Non-pigmented ciliary epithelial cell (primary cell): ENCODE results near the gene PARP11.

Experiments used
- DNase-seq: peaks from one replicate; pipeline ENCODE4 v3.0.0-alpha.2; 2010; ENCODE audit warnings: low read depth

Gene PARP11

DNA sequence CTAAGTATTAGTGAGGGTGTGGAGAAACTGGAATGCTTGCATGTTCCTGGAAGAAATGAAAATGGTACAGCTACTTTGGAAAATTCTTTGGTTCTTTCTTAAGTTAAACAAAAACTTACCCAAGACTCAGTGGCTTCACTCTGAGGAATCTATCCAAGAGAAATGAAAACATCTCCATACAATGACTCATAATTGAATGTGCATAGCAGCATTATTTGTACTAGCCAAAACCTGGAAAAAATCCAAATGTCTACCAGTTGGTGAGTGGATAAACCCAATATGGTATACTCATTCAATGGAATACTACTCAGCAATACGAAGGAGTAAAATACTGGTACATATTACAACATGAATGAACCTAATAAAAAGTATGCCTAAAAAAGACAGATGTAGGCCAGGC, 102.3 kb downstream of the PARP11 start:
- DNase-seq = no peak

DNA sequence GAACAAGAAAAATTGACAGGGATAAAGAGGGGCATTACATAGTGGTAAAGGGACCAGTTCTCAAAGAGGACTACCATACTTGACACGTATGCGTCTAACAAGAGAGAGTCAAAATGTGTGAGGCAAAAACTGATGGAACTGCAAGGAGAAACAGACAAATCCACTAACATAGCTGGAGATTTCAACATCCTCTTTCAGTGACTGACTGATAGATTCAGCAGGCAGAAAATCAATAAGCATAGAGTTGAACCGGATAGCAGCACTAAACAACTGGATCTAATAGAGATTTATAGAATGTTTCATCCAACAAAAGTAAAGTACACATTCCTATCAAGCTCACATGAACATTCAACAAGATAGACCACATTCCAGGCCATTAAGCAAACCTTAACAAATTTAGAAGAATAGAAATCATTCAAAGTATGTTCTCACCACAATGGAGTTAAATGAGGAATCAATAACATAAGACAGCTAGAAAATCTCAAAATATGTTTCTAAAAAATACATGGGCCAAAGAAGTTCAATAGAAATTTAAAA, 104.2 kb downstream of the PARP11 start:
- DNase-seq = no peak

GRCh38 chr12:3761116-3761735, 112.0 kb downstream of the PARP11 start:
- DNase-seq = no peak

DNA sequence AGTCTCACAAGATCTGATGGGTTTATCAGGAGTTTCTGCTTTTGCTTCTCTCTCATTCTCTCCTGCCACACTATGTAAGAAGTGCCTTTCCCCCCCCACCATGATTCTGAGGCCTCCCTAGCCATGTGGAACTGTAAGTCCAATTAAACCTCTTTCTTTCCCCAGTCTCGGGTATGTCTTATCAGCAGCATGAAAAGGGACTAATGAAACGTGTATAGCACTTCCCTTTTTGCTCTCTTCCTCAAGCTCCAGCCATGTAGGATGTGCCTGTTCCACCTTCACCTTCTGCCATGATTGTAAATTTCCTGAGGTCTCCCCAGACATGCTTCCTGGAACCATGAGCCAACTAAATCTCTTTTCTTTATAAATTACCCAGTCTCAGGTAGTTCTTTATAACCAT, 113.3 kb downstream of the PARP11 start:
- DNase-seq = no peak
